SU-DHL-6 (cell line): ENCODE measurements around the gene CHRFAM7A.
"Not testable (repeated sequence)": the region's sequence is repeated elsewhere in the genome, so short reads cannot be mapped to it uniquely, and the experiment has no call there.

ENCODE experiments used
- CTCF ChIP-seq: fragments of 200-600 bp; sonication (generic); IDR thresholded peaks from one replicate; pipeline ENCODE4 v1.5.1; 2017; ENCODE audit warnings: antibody characterized with exemption, mild to moderate bottlenecking, low read length, moderate library complexity; ENCODE audit not compliant: insufficient read depth, poor library complexity, severe bottlenecking
- EZH2phosphoT487 ChIP-seq: fragments of 200-600 bp; sonication (generic), shearing (Covaris generic); conservative IDR thresholded peaks from 2 replicates; pipeline ENCODE4 v1.6.1; 2018; ENCODE audit warnings: mild to moderate bottlenecking, antibody characterized with exemption, low read length, moderate library complexity, mixed read lengths

- not testable (repeated sequence) for TF ChIP-seq CTCF, EZH2phosphoT487
Observed at GRCh38 chr15:30349803-30350202, 43.5 kb downstream of the CHRFAM7A start.
